GM19452 (cell line): ENCODE measurements around the gene UGCG.
"Not testable (repeated sequence)": the region's sequence is repeated elsewhere in the genome, so short reads cannot be mapped to it uniquely, and the experiment has no call there.

Source experiments
- ATAC-seq: cut with Tn5 transposase; IDR thresholded peaks from one replicate; pipeline ENCODE4 v1.9.1; 2021; ENCODE audit not compliant: unreplicated experiment

Gene UGCG

GRCh38 chr9:111895996-111896941, at the start of gene UGCG:
Gene UGCG, plus strand, starts transcription at chr9:111896814. Its CDS starts 402 bp downstream, at chr9:111897216.
- ATAC-seq, result peak; percentile 83

DNA sequence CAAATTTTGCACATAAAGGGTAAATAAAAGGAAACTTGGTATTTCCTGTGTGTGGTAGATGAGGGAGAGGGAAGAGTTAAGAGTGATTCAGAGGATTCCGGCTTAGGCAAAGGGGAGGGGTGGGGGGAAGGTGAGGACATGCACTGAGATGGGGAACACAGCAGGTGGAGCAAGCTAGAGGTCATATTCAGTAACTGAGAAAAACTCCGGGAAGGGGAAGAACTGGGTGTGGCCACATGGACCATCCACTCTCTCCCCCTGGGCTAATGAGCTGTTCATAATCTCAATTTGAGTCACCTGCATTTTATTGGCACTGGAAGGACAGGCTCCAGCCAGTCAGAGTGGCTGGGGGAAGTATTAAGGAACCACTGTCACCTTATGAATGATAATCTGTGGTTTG, 45.1 kb upstream of the UGCG start:
- no peak for ATAC-seq

DNA sequence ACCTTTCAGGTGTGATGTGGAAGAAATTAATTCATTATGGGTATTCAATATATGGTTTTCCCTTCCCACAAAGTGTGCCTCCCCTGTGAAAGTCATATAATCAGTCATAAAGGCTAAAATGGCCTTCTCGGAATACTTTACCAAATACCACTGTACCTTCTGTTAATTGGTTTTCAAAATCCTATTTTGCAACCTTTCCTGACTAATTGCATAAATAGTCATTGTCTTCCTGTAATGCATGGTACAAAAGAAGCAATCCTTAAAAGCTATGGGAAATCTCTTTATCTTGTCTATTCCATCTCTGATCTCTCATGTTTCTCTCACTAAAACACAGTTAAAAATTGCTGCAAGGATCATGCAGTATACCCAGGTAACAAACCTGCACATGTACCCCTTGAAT, 44.3 kb upstream of the UGCG start:
- no peak for ATAC-seq

GRCh38 chr9:111853450-111853827, 43.2 kb upstream of the UGCG start:
- no peak for ATAC-seq

- ATAC-seq, result no peak
Observed at GRCh38 chr9:111854799-111855198, 41.8 kb upstream of the UGCG start.

GRCh38 chr9:111857555-111858211, 38.9 kb upstream of the UGCG start:
- no peak for ATAC-seq

DNA sequence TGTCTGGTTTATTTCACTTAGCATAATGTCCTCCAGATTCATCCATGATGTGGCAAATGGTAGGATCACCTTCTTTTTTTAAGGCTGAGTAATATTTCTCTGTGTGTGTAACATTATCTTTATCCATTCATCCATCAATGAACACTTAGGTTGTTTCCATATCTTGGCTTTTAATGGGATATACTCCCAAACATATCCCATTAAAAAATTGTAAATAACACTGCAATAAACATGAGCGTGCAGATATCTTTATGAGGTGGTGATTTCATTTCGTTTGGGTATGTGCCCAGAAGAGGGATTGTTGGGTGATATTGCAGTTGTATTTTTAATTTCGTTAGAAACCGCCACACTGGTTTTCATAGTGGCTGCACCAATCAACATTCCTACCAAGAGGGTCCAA, 36.2 kb upstream of the UGCG start:
- no peak for ATAC-seq

DNA sequence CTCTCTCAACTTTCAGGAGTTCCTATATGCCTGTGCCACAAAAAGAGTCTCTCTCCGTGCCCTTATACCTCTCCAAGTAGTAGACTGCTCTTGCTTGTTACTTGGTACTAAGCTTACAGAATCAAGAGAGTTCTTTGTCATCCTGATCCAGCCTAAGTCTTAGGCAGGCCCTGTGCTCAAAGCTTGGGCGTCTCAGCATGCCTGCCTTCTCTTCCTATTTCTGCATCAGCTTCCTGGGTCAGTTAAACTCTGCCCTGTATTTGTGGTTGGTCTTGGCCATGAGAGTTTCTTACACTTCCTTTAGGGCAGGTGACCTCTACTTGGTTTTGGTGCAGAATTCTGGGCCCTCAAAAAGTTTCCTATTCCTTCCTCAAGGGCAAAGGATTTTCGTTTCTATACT, 33.0 kb upstream of the UGCG start:
- no peak for ATAC-seq

DNA sequence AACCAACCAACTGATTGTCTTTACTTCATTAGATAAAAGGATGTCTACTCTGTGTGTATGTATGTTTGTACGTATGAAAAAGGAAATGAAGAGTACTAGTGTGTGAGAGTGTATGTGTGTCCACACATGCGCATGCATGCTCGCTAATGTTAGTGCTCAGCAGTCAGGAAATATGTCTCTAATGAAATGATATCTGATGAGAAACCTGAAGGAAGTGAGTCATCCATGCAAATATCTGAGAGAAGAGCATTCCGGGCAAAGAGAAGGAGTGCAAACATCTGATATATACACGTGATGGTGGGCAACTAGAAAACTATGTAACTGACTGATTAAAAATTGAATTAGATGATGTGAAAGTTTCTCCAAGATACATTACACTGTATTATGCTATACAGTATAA, 29.6 kb upstream of the UGCG start:
- no peak for ATAC-seq

DNA sequence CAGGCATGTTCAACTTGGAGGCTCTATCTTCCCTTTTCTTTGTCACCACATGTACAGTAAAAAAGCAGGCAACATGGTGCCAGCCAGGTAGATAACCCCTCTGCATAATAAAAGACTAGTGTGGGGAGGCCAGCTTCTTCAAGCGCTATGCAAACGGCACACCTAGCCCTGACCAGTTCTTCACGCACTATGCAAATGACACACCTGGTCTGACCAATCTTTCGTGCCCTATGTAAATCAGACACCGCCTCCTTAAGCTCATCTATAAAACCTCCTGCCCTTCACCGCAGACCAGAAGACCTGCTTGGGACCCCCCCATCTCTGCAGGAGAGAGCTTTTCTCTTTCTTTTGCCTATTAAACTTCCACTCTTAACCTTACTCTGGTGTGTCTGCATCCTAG, 28.1 kb upstream of the UGCG start:
- no peak for ATAC-seq

DNA sequence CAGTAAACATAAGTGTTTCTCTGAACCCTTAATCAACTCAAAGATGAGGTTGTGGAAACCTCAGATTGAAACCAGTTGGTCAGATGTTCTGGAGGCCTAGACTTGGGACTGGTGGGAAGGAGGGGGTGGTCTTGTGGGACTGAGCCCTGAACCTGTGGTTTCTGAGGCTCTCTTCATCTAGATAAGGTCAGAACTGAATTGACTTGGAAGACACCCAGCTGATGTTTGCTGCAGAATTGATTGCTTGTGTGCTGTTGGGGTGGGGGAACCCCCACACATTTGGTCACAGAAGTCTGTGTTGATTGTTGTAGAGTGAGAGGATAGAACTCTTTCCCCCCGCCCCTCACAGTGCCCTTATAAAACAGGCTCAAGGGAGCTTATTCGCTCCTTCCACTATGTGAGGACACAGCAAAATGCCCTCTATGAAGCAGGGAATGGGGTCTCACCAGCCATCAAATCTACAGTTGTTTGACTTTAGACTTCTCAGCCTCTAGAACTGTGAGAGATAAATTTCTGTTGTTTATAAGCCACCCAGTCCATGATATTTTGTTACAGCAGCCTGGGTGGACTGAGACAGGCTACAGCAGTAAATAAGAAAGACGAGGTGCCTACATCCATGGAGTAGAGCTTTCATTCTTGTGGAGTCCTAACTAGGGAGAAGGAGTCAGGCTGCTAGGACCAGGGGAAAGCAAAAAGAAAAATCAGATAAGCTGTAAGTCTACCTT, 25.7 kb upstream of the UGCG start:
- no peak for ATAC-seq

GRCh38 chr9:111871499-111871855, 25.1 kb upstream of the UGCG start:
- ATAC-seq, result no peak

DNA sequence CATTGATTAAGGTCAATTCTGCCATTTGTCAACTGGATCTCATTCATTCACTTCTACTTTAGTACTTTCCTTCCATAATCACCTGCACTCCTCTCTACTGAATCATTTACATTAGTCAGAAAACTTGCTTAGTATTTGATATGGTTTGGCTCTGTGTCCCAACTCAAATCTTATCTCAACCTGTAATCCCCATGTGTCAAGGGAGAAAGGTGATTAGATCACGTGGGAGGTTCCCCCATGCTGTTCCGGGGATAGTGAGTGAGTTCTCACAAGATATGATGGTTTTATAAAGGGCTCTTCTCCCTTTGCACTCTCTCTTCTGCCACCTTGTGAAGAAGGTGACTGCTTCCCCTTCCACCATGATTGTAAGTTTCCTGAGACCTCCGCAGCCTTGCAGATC, 23.7 kb upstream of the UGCG start:
- ATAC-seq, result no peak

GRCh38 chr9:111873901-111874300, 22.7 kb upstream of the UGCG start:
- no peak for ATAC-seq

DNA sequence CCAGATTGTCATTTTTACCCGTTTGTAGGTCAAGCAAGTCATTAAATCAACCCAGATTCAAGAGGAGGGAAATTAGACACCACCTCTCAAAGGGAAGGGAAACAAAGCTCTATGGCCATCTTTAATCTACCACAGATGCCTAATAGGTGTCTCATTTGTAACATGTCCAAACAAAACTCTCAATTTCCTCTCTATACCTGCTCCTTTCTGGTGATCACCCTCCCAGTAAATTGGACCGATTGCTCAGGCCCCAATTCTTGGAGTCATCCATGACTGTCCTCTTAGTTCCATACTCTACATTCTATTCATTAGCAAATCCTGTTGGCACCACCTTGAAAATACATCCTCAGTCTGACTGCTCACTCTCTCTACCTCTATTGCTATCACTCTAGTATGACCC, 22.1 kb upstream of the UGCG start:
- ATAC-seq, result no peak

DNA sequence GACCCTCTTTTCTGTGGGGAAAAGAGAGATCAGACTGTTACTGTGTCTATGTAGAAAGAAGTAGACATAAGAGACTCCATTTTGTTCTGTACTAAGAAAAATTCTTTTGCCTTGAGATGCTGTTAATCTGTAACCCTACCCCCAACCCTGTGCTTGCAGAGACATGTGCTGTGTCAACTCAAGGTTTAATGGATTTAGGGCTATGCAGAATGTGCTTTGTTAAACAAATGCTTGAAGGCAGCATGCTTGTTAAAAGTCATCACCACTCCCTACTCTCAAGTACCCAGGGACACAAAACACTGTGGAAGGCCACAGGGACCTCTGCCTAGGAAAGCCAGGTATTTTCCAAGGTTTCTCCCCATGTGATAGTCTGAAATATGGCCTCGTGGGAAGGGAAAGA, 21.3 kb upstream of the UGCG start:
- ATAC-seq, result not testable (repeated sequence)

DNA sequence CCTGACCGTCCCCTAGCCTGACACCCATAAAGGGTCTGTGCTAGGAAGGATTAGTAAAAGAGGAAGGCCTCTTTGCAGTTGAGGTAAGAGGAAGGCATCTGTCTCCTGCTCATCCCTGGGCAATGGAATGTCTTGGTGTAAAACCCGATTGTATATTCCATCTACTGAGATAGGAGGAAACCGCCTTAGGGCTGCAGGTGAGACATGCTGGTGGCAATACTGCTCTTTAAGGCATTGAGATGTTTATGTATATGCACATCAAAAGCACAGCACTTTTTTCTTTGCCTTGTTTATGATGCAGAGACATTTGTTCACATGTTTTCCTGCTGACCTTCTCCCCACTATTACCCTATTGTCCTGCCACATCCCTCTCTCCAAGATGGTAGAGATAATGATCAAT, 20.9 kb upstream of the UGCG start:
- not testable (repeated sequence) for ATAC-seq

- no peak for ATAC-seq
Observed at GRCh38 chr9:111876179-111876578, 20.4 kb upstream of the UGCG start.

- no peak for ATAC-seq
Observed at GRCh38 chr9:111877420-111877819, 19.2 kb upstream of the UGCG start.

- ATAC-seq, result no peak
Observed at GRCh38 chr9:111878946-111879345, 17.7 kb upstream of the UGCG start.

DNA sequence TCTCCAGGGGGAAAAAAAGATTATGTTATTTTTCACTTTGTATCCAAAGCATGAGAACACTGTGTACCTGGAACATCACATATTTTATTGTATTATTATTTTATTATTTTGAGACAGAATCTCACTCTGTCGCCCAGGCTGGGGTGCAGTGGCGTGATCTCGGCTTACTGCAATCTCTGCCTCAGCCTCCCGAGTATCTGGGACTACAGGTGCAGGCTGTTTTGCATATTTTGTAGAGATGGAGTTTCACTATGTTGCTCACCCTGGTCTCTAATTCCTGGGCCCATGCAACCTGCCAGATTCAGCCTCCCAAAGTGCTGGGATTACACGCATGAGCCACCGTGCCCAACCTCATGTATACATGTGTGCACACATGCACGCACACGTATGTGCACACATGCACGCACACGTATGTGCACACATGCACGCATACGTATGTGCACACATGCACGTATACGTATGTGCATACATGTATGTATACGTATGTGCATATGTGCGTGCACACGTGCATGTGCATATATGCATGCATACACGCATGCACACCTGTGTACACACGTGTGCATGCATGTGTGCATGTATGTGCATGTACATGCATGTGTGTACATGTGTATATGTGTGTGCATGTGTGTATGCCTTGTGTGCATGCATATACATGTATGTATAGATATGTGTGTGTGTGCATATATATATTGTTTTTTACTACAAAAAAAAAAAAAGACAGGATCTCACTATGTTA, 9.5 kb upstream of the UGCG start:
- ATAC-seq, result no peak
